GM23248 (cell line): ENCODE data around the gene PIP4P1. TPM values are rescaled to one million over a fixed set of nuclear protein-coding genes. Genes with fewer than 3 reads are reported as not detected.
A peak's percentile ranks its signal among the peaks of the same experiment; 100 is the strongest.

Experiments
- DNase-seq: peaks from one replicate; pipeline ENCODE4 v3.0.0-alpha.2; 2015
- H2AFZ ChIP-seq: fragments of 200-600 bp; sonication (generic); 2 replicates; pipeline ENCODE4 v1.6.1; 2016; ENCODE audit warnings: antibody characterized with exemption
- H3F3A ChIP-seq: fragments of 200-600 bp; sonication (generic); 2 replicates; pipeline ENCODE4 v1.6.1; 2016; ENCODE audit warnings: mild to moderate bottlenecking, antibody characterized with exemption, mixed run types; ENCODE audit not compliant: insufficient read depth
- H3K27ac ChIP-seq: fragments of 200-600 bp; sonication (generic); 2 replicates; pipeline ENCODE4 v1.5.1; 2016; ENCODE audit warnings: mild to moderate bottlenecking
- H3K27me3 ChIP-seq: fragments of 200-600 bp; sonication (generic); replicated peaks from 2 replicates; pipeline ENCODE4 v1.6.1; 2016; ENCODE audit warnings: mild to moderate bottlenecking; ENCODE audit not compliant: insufficient read depth
- H3K36me3 ChIP-seq: fragments of 200-600 bp; sonication (generic); 2 replicates; pipeline ENCODE4 v1.6.1; 2016; ENCODE audit warnings: low read depth, mild to moderate bottlenecking
- H3K4me1 ChIP-seq: fragments of 200-600 bp; sonication (generic); 2 replicates; pipeline ENCODE4 v1.6.1; 2016; ENCODE audit warnings: mild to moderate bottlenecking; ENCODE audit not compliant: insufficient read depth
- H3K4me2 ChIP-seq: fragments of 200-600 bp; sonication (generic); one replicate; pipeline ENCODE4 v1.6.1; 2016; ENCODE audit warnings: mild to moderate bottlenecking; ENCODE audit not compliant: unreplicated experiment
- H3K4me3 ChIP-seq: fragments of 200-600 bp; sonication (generic); 2 replicates; pipeline ENCODE4 v1.5.1; 2016; ENCODE audit warnings: mild to moderate bottlenecking
- H3K79me2 ChIP-seq: fragments of 200-600 bp; sonication (generic); 2 replicates; pipeline ENCODE4 v1.6.1; 2016; ENCODE audit warnings: mild to moderate bottlenecking; ENCODE audit not compliant: insufficient read depth
- H3K9ac ChIP-seq: fragments of 200-600 bp; sonication (generic); 2 replicates; pipeline ENCODE4 v1.6.1; 2016; ENCODE audit warnings: mild to moderate bottlenecking
- H3K9me2 ChIP-seq: fragments of 200-600 bp; sonication (generic); 2 replicates; pipeline ENCODE4 v1.6.1; 2016; ENCODE audit warnings: mixed run types, mild to moderate bottlenecking, moderate library complexity; ENCODE audit not compliant: insufficient read depth
- H3K9me3 ChIP-seq: fragments of 200-600 bp; sonication (generic); one replicate; pipeline ENCODE4 v1.6.1; 2017; ENCODE audit warnings: low read depth
- H4K20me1 ChIP-seq: fragments of 200-600 bp; sonication (generic); 2 replicates; pipeline ENCODE4 v1.6.0; 2016; ENCODE audit not compliant: insufficient read depth
- EZH2 ChIP-seq: fragments of 200-600 bp; sonication (generic); IDR thresholded peaks from 2 replicates; pipeline ENCODE4 v1.6.1; 2018; ENCODE audit warnings: antibody characterized with exemption, mild to moderate bottlenecking; ENCODE audit not compliant: insufficient read depth, poor library complexity, severe bottlenecking
- EZH2phosphoT487 ChIP-seq: fragments of 200-600 bp; sonication (generic); IDR thresholded peaks from 2 replicates; pipeline ENCODE4 v1.6.1; 2018; ENCODE audit warnings: antibody characterized with exemption, moderate library complexity, mild to moderate bottlenecking, low read depth; ENCODE audit not compliant: insufficient read depth
- WGBS, 2 experiments: methylation state at CpG; one replicate each; pipeline ENCODE4 v1.1.6; 2015 to 2017; ENCODE audit warnings: low lambda C conversion rate in 2 of 2, low coverage in 1 of 2; ENCODE audit errors: missing lambda C conversion rate in 2 of 2; 5-methylcytosine and 5-hydroxymethylcytosine counted together
- in situ Hi-C: fragments of 300-500 bp; cut with MboI; formaldehyde crosslinking; loops from 2 replicates; pipeline ENCODE4 v1.15.0; 2020
- polyA plus RNA-seq: library from polyadenylated mRNA; unstranded; fragments of >200 nt; fragmentation: Nextera tagmentation; extraction: Ambion mirVana; gene quantifications from 2 replicates; pipeline ENCODE4 v1.2.1, GENCODE V29; 2016
- total RNA-seq: library from RNA; depleted of rRNA; stranded (reverse); fragments of >200 nt; shearing (Covaris generic); gene quantifications from 2 replicates; pipeline ENCODE4 v1.2.3, GENCODE V29; 2014

The PIP4P1 gene
- total and polyA plus RNA-seq, 2 experiments from 2014 or later, result 18.6 to 21.6 TPM

DNA sequence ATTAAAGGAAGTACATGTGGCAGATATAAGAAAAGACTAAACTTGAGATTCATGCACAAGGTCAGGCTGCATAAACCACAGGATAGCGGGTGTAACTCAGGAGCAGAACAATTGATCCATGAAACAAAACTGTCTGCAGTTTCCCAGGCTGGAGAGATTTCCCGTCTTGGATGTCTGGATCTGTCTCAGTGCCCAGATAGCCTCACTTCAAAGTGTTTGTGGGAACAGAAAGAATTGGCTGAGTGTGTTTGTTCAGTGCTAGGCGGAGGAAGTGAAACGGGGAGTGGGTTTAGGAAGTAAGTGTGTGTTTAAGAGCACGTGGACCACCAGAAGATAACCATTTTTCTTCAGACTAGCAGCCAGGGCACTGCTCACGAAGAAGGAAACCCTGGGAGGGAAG, 42.7 kb upstream of the PIP4P1 start:
- H3F3A ChIP-seq, result no peaks in the 10 kb centered on the region
- DNase-seq, result no peak
- H3K27me3 ChIP-seq, result no peaks in the 10 kb centered on the region; the same call in 1 of the 2 replicates
- H3K9ac ChIP-seq, result no peak overlapping the region
- H4K20me1 ChIP-seq, result no peaks in the 10 kb centered on the region
- H3K9me2 ChIP-seq, result no peaks in the 10 kb centered on the region
- in situ Hi-C loops, result no loop called here
- no peak overlapping the region for H3K4me2 ChIP-seq
- no peaks in the 10 kb centered on the region for H3K4me1 ChIP-seq
- 20 to 22% methylated on average over 6 of the region's 6 CpGs for WGBS, 2 experiments
- H3K9me3 ChIP-seq, result no peaks in the 10 kb centered on the region
- no peak overlapping the region for H3K27ac ChIP-seq
- H3K4me3 ChIP-seq, result no peak overlapping the region
- TF ChIP-seq EZH2phosphoT487 (no peak), EZH2 (no peak)
- H2AFZ ChIP-seq, result no peak overlapping the region
- H3K36me3 ChIP-seq, result no peaks in the 10 kb centered on the region
- no peaks in the 10 kb centered on the region for H3K79me2 ChIP-seq

DNA sequence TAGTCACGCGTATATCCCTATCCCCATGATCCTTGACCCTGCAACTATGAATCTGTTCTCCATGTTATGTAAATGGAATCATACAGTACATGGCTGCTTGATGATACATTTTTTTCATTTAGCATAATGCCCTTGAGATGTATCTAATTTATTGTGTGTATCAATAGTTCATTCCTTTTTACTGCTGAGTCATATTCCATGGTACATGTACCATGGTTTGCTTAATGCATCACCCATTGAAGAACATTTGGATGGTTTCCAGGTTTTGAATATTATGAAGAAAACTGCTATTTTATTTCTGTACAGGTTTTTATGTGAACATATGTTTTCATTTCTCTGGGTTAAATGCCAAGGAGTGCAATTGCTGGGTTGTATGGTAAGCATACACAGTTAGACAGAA, 40.1 kb upstream of the PIP4P1 start:
- Histone ChIP-seq H3K9me3 (no peaks in the 10 kb centered on the region), H3K27ac (no peak overlapping the region), H2AFZ (no peak overlapping the region), H3F3A (no peaks in the 10 kb centered on the region), H4K20me1 (no peaks in the 10 kb centered on the region), H3K9ac (no peak overlapping the region), H3K4me1 (no peaks in the 10 kb centered on the region), H3K4me2 (no peak overlapping the region), H3K9me2 (no peaks in the 10 kb centered on the region), H3K27me3 (no peaks in the 10 kb centered on the region; the same call in 1 of the 2 replicates), H3K79me2 (no peaks in the 10 kb centered on the region), H3K4me3 (no peak overlapping the region), H3K36me3 (no peaks in the 10 kb centered on the region)
- DNase-seq, result peak; percentile 77
- TF ChIP-seq EZH2phosphoT487, result no peak
- TF ChIP-seq EZH2, result no peak
- in situ Hi-C loops, result no loop called here
- WGBS, 2 experiments, result 95 to 98% methylated on average over 2 of the region's 2 CpGs

DNA sequence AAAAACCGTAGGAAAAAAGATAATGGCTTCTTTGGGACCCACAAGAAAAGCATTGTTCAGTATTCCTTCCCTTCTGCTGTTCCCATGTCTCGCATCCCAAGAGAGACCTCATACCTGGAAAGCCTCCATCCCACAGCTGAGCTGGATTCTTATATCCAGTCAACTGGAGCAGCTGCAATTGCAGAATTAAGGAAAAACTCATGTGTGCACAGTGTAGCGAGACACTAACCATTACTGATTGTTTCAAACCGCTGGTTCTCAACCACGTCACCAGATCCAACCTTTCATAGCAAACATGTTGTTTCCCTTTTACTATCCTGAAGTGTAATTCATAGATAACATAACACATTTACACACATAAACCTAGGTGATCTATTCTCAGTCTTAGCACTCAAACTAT, 38.6 kb upstream of the PIP4P1 start:
- DNase-seq, result no peak
- WGBS, 2 experiments, result 64 to 67% methylated on average over 5 of the region's 5 CpGs
- in situ Hi-C loops, result no loop called here
- Histone ChIP-seq H4K20me1 (no peaks in the 10 kb centered on the region), H2AFZ (no peak overlapping the region), H3K36me3 (no peaks in the 10 kb centered on the region), H3K9me3 (no peaks in the 10 kb centered on the region), H3K27ac (no peak overlapping the region), H3K4me2 (no peak overlapping the region), H3F3A (peaks cover 5% of the 10 kb centered on the region; the same call in 1 of the 2 replicates), H3K9me2 (no peaks in the 10 kb centered on the region), H3K27me3 (no peaks in the 10 kb centered on the region; the same call in 1 of the 2 replicates), H3K4me1 (0 out of 2 replicates have a peak, but pooled peaks cover 4% of the 10 kb centered on the region), H3K9ac (no peak overlapping the region), H3K4me3 (no peak overlapping the region), H3K79me2 (no peaks in the 10 kb centered on the region)
- TF ChIP-seq EZH2phosphoT487 (no peak), EZH2 (no peak)

DNA sequence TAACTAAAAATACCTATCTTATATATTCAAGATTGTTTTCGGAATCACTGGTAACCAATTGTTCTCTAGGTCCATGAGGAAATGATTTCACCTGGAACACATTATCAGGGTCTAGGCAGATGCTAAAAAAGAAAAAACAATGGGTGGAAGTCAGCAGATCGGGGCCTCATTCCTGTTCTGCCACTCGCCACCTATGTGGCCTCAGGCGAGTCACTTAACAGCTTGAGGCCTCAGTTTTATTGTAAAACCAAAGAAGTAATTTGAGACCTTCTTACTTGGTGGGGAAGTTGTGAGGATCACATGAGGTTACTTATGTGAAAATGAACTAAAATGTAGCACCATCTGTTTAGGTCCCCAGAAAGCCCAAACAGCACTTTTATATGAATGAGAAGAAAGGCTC, 37.9 kb upstream of the PIP4P1 start:
- Histone ChIP-seq H3K9me3 (no peaks in the 10 kb centered on the region), H3F3A (peaks cover 5% of the 10 kb centered on the region; the same call in 1 of the 2 replicates), H3K79me2 (no peaks in the 10 kb centered on the region), H3K4me2 (no peak overlapping the region), H2AFZ (0 out of 2 replicates have a peak overlapping the region, but pooled peaks have one; percentile 2), H3K36me3 (no peaks in the 10 kb centered on the region), H3K9me2 (no peaks in the 10 kb centered on the region), H3K9ac (no peak overlapping the region), H3K4me1 (0 out of 2 replicates have a peak, but pooled peaks cover 4% of the 10 kb centered on the region), H4K20me1 (no peaks in the 10 kb centered on the region), H3K4me3 (no peak overlapping the region), H3K27ac (no peak overlapping the region), H3K27me3 (no peaks in the 10 kb centered on the region; the same call in 1 of the 2 replicates)
- in situ Hi-C loops, result no loop called here
- 31 to 37% methylated on average over 4 of the region's 4 CpGs for WGBS, 2 experiments
- TF ChIP-seq EZH2phosphoT487, result no peak
- DNase-seq, result no peak

DNA sequence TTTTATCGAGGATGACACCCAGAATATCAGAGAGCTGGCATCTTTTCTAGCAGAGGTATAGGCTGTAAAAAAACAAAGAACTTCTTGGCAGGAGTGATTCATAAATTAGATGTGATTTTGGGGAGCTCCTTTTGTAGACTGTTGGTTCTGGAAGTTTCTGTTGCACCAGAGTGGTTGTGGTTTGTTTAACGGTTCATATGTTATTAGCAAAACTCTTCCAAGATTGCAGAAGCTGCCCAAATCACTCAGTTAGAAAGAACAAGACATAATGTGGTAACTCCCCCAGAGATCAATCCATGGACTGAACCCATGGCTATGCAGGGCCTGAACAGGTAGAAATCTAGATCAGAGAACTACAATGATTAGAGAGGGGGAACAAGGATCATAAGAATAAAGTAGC, 37.4 kb upstream of the PIP4P1 start:
- H3K9ac ChIP-seq, result no peak overlapping the region
- no peak overlapping the region for H3K4me3 ChIP-seq
- WGBS, 2 experiments, result 36 to 41% methylated on average over 2 of the region's 2 CpGs
- DNase-seq, result no peak
- no peaks in the 10 kb centered on the region; the same call in 1 of the 2 replicates for H3K27me3 ChIP-seq
- H3K27ac ChIP-seq, result no peak overlapping the region
- in situ Hi-C loops, result no loop called here
- H3K4me2 ChIP-seq, result no peak overlapping the region
- no peaks in the 10 kb centered on the region for H3K9me3 ChIP-seq
- peaks cover 5% of the 10 kb centered on the region; the same call in 1 of the 2 replicates for H3F3A ChIP-seq
- no peaks in the 10 kb centered on the region for H3K9me2 ChIP-seq
- TF ChIP-seq EZH2phosphoT487 (no peak), EZH2 (no peak)
- no peaks in the 10 kb centered on the region for H4K20me1 ChIP-seq
- no peaks in the 10 kb centered on the region for H3K36me3 ChIP-seq
- no peaks in the 10 kb centered on the region for H3K79me2 ChIP-seq
- H2AFZ ChIP-seq, result no peak overlapping the region
- 0 out of 2 replicates have a peak, but pooled peaks cover 4% of the 10 kb centered on the region for H3K4me1 ChIP-seq
